ENCODE data around the gene AHNAK. TPM values are rescaled to one million over a fixed set of nuclear protein-coding genes. Genes with fewer than 3 reads are reported as not detected.
A peak's percentile ranks its signal among the peaks of the same experiment; 100 is the strongest.
"Not testable (repeated sequence)": the region's sequence is repeated elsewhere in the genome, so short reads cannot be mapped to it uniquely, and the experiment has no call there.

Gene AHNAK
- total RNA-seq, 1 donor from 2014 or later: 226 TPM

- no peak for TF ChIP-seq CTCF (IDR thresholded peaks at IDR 0.05; ENCODE audit: insufficient read depth, low read length, poor library complexity, severe bottlenecking)
- Histone ChIP-seq H3K27me3 (ENCODE audit: control insufficient read depth, insufficient read depth, low read length) (no peaks in the 10 kb centered on the region), H3K36me3 (ENCODE audit: control insufficient read depth, insufficient read depth, low read length) (peaks cover 6% of the 10 kb centered on the region), H3K4me3 (ENCODE audit: low read depth, low read length) (peak within 1 kb of the TSS; percentile 86)
- DNase-seq (ENCODE audit: low read depth): peak; percentile 100
These were observed 27.2 kb upstream of the AHNAK start, which contains the start of gene EEF1G for GRCh38 chr11:62573592-62574362. Gene EEF1G (minus strand): TSS chr11:62573891. CDS start chr11:62573842, 49 bp downstream.

GRCh38 chr11:62573006-62573591 is 26.5 kb upstream of the AHNAK start:
- Histone ChIP-seq H3K27me3 (ENCODE audit: control insufficient read depth, insufficient read depth, low read length) (no peaks in the 10 kb centered on the region), H3K36me3 (ENCODE audit: control insufficient read depth, insufficient read depth, low read length) (peaks cover 6% of the 10 kb centered on the region), H3K4me3 (ENCODE audit: low read depth, low read length) (peak overlapping the region; percentile 86)
- no peak for DNase-seq (ENCODE audit: low read depth)
- TF ChIP-seq CTCF (IDR thresholded peaks at IDR 0.05; ENCODE audit: insufficient read depth, low read length, poor library complexity, severe bottlenecking): no peak

GRCh38 chr11:62572431-62572830 is 25.8 kb upstream of the AHNAK start:
- no peaks in the 10 kb centered on the region for H3K27me3 ChIP-seq (ENCODE audit: control insufficient read depth, insufficient read depth, low read length)
- DNase-seq (ENCODE audit: low read depth): no peak
- H3K36me3 ChIP-seq (ENCODE audit: control insufficient read depth, insufficient read depth, low read length): peaks cover 6% of the 10 kb centered on the region
- TF ChIP-seq CTCF (IDR thresholded peaks at IDR 0.05; ENCODE audit: insufficient read depth, low read length, poor library complexity, severe bottlenecking): no peak
- H3K4me3 ChIP-seq (ENCODE audit: low read depth, low read length): peak overlapping the region; percentile 86

GRCh38 chr11:62571493-62571892 is 24.9 kb upstream of the AHNAK start:
- not testable (repeated sequence) for H3K36me3 ChIP-seq (ENCODE audit: control insufficient read depth, insufficient read depth, low read length); H3K4me3 ChIP-seq (ENCODE audit: low read depth, low read length); DNase-seq (ENCODE audit: low read depth); H3K27me3 ChIP-seq (ENCODE audit: control insufficient read depth, insufficient read depth, low read length)

GRCh38 chr11:62570903-62571302 is 24.3 kb upstream of the AHNAK start:
- H3K27me3 ChIP-seq (ENCODE audit: control insufficient read depth, insufficient read depth, low read length); H3K36me3 ChIP-seq (ENCODE audit: control insufficient read depth, insufficient read depth, low read length); DNase-seq (ENCODE audit: low read depth); H3K4me3 ChIP-seq (ENCODE audit: low read depth, low read length): not testable (repeated sequence)

- Histone ChIP-seq H3K27me3 (ENCODE audit: control insufficient read depth, insufficient read depth, low read length) (no peaks in the 10 kb centered on the region), H3K4me3 (ENCODE audit: low read depth, low read length) (no peak overlapping the region), H3K36me3 (ENCODE audit: control insufficient read depth, insufficient read depth, low read length) (peaks cover 5% of the 10 kb centered on the region)
- no peak for TF ChIP-seq CTCF (IDR thresholded peaks at IDR 0.05; ENCODE audit: insufficient read depth, low read length, poor library complexity, severe bottlenecking)
- DNase-seq (ENCODE audit: low read depth): no peak
These were observed 23.0 kb upstream of the AHNAK start for GRCh38 chr11:62569611-62570010.

Data from kidney epithelial cell (primary cell).